ENCODE measurements around the gene PCDHGB2. TPM values are rescaled to one million over a fixed set of nuclear protein-coding genes. Genes with fewer than 3 reads are reported as not detected.
"Not testable (repeated sequence)": the region's sequence is repeated elsewhere in the genome, so short reads cannot be mapped to it uniquely, and the experiment has no call there.

The PCDHGB2 gene
- total RNA-seq, 2 donors from 2014 or later, result 0.47 to 0.76 TPM

DNA sequence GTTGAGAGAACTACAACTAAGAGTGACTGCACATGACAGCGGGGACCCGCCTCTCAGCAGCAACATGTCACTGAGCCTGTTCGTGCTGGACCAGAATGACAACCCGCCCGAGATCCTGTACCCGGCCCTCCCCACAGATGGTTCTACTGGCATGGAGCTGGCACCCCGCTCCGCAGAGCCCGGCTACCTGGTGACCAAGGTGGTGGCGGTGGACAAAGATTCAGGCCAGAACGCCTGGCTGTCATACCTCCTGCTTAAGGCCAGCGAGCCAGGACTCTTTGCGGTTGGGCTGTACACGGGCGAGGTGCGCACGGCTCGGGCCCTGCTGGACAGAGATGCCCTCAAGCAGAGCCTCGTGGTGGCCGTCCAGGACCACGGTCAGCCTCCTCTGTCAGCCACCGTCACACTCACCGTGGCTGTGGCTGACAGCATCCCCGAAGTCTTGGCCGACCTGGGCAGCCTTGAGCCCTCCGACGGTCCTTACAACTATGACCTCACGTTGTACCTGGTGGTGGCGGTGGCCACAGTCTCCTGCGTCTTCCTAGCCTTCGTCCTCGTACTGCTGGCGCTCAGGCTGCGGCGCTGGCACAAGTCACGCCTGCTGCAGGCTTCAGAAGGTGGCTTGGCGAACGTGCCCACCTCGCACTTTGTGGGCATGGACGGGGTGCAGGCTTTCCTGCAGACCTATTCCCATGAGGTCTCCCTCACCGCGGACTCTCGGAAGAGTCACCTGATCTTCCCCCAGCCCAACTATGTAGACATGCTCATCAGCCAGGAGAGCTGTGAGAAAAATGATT lies 24.9 kb downstream of the PCDHGB2 start:
- peaks cover 43 to 59% of the 10 kb centered on the region in 2 donors for H3K27me3 Mint-ChIP-seq
- DNase-seq (ENCODE audit: low spot score) (no peak), ATAC-seq (no peak)
- peaks cover 9% of the 10 kb centered on the region for H3K36me3 Mint-ChIP-seq
- H3K9me3 Mint-ChIP-seq, result no peaks in the 10 kb centered on the region
- no peak overlapping the region for H3K27ac Mint-ChIP-seq
- H3K4me1 Mint-ChIP-seq (ENCODE audit: low read depth in 2 of 2), result no peaks in the 10 kb centered on the region
- H3K4me3 Mint-ChIP-seq, result no peak overlapping the region

DNA sequence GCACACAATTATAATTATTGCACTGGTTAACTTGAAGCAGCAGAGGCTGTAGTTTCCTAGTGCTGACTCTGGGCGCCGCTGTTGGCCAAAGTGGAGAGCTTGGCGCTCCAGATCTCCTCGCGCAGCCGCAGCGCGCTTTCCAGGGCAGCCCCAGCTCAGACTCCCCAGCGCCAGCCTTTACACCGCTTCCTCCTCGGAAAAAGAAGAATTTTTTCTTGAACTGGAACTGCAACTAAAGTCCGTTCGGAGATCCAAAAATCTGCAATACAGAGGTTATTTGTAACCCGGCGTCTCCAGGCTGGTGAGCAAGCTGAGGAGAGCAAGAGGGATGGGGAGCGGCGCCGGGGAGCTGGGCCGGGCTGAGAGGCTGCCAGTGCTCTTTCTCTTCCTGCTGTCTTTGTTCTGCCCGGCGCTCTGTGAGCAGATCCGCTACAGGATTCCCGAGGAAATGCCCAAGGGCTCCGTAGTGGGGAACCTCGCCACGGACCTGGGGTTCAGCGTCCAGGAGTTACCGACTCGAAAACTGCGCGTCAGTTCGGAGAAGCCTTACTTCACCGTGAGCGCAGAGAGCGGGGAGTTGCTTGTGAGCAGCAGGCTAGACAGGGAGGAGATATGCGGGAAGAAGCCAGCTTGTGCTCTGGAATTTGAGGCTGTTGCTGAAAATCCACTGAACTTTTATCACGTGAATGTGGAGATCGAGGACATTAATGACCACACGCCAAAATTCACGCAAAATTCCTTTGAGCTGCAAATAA lies 27.9 kb downstream of the PCDHGB2 start, which contains the start of gene PCDHGB4:
PCDHGB4 (plus strand) TSS at position 142 of the 755 bp plus-strand sequence; CDS start at position 329, 187 bp downstream.
- H3K4me3 Mint-ChIP-seq, result peak within 1 kb of the TSS; percentile 63
- peak; percentile 78 to 84 for ATAC-seq

DNA sequence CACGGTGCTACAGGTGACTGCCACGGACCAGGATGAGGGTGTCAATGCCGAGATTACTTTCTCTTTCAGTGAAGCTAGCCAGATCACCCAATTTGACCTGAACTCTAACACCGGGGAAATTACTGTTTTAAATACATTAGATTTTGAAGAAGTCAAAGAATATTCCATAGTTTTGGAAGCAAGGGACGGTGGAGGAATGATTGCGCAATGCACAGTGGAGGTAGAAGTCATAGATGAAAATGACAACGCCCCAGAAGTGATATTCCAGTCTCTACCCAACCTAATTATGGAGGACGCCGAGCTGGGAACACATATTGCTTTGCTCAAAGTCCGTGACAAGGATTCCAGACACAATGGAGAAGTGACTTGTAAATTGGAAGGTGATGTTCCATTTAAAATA lies 28.9 kb downstream of the PCDHGB2 start:
- peaks cover 0 to 4% of the 10 kb centered on the region in 2 donors for H3K4me1 Mint-ChIP-seq (ENCODE audit: low read depth in 2 of 2)
- peaks cover 39 to 71% of the 10 kb centered on the region in 2 donors for H3K27me3 Mint-ChIP-seq
- no peak overlapping the region for H3K4me3 Mint-ChIP-seq
- peaks cover 14% of the 10 kb centered on the region for H3K36me3 Mint-ChIP-seq
- no peak overlapping the region for H3K27ac Mint-ChIP-seq
- no peaks in the 10 kb centered on the region for H3K9me3 Mint-ChIP-seq
- DNase-seq (ENCODE audit: low spot score) (no peak), ATAC-seq (no peak)

More for the DNA sequence above, 27.9 kb downstream of the PCDHGB2 start, which contains the start of gene PCDHGB4:
- H3K27me3 Mint-ChIP-seq, result peaks cover 42 to 74% of the 10 kb centered on the region in 2 donors
- peaks cover 14% of the 10 kb centered on the region for H3K36me3 Mint-ChIP-seq
- not testable (repeated sequence) for H3K4me1 Mint-ChIP-seq (ENCODE audit: low read depth in 2 of 2); H3K9me3 Mint-ChIP-seq; H3K27ac Mint-ChIP-seq; DNase-seq (ENCODE audit: low spot score)

DNA sequence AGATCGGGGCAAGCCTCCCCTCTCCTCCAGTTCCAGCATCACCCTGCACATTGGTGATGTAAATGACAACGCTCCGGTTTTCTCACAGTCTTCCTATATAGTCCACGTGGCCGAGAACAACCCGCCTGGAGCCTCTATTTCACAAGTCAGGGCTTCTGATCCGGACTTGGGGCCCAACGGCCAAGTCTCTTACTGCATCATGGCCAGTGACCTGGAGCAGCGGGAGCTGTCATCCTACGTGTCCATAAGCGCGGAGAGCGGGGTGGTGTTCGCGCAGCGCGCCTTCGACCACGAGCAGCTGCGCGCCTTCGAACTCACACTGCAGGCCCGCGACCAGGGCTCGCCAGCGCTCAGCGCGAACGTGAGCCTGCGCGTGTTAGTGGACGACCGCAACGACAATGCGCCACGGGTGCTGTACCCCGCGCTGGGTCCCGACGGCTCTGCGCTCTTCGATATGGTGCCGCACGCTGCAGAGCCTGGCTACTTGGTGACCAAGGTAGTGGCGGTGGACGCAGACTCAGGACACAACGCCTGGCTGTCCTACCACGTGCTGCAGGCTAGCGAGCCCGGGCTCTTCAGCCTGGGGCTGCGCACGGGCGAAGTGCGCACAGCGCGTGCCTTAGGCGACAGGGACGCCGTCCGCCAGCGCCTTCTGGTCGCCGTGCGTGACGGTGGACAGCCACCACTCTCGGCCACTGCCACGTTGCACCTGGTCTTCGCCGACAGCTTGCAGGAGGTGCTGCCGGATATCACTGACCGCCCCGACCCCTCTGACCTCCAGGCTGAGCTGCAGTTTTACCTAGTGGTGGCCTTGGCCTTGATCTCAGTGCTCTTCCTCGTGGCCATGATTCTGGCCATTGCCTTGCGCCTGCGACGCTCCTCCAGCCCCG lies 29.6 kb downstream of the PCDHGB2 start:
- no peak overlapping the region for H3K27ac Mint-ChIP-seq
- no peak for ATAC-seq
- H3K4me3 Mint-ChIP-seq, result no peak overlapping the region
- H3K4me1 Mint-ChIP-seq (ENCODE audit: low read depth in 2 of 2), result peaks cover 0 to 4% of the 10 kb centered on the region in 2 donors
- peaks cover 43 to 74% of the 10 kb centered on the region in 2 donors for H3K27me3 Mint-ChIP-seq
- no peaks in the 10 kb centered on the region for H3K9me3 Mint-ChIP-seq
- peaks cover 19% of the 10 kb centered on the region for H3K36me3 Mint-ChIP-seq
- no peak for DNase-seq (ENCODE audit: low spot score)

DNA sequence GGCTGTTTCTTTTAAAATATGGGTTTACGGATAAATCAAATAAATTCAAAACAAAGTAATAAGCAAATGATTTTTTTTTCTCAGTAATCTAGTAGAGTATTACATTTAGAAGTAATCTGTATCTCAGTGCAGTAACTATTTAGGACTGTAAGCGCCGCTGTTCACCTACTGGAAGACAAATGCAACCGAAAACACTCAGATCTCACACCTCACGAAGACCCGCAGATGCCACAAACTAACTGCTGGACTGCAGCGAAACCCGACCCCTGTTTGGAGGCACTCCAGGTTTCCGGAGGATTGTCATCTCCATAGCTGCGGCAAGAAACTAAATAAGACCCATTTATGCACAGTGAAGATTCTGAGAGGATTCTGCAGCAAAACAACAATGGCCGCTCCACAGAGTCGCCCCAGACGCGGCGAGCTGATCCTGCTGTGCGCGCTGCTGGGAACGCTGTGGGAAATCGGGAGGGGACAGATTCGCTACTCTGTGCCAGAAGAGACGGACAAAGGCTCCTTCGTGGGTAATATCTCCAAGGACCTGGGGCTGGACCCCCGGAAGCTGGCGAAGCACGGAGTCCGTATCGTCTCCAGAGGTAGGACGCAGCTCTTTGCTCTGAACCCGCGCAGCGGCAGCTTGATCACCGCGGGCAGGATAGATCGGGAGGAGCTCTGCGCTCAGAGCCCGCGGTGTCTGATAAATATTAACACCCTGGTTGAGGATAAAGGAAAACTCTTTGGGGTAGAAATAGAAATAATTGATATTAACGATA lies 32.8 kb downstream of the PCDHGB2 start, which contains the start of gene PCDHGA8:
PCDHGA8 (plus strand) TSS at position 205 of the 770 bp plus-strand sequence; CDS start at position 386, 181 bp downstream.
- H3K27ac Mint-ChIP-seq, result no peak within 1 kb of the TSS
- ATAC-seq (no peak), DNase-seq (ENCODE audit: low spot score) (no peak)
- H3K4me1 Mint-ChIP-seq (ENCODE audit: low read depth in 2 of 2), result peaks cover 0 to 4% of the 10 kb centered on the region in 2 donors
- peaks cover 41 to 70% of the 10 kb centered on the region in 2 donors for H3K27me3 Mint-ChIP-seq
- H3K9me3 Mint-ChIP-seq, result no peaks in the 10 kb centered on the region
- peaks cover 24% of the 10 kb centered on the region for H3K36me3 Mint-ChIP-seq
- H3K4me3 Mint-ChIP-seq, result no peak within 1 kb of the TSS

DNA sequence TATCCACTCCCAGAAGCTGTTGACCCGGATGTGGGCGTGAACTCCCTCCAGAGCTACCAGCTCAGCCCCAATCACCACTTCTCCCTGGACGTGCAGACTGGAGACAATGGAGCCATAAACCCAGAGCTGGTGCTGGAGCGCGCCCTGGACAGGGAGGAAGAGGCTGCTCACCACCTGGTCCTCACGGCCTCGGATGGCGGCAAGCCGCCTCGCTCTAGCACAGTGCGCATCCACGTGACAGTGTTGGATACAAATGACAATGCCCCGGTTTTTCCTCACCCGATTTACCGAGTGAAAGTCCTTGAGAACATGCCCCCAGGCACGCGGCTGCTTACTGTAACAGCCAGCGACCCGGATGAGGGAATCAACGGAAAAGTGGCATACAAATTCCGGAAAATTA lies 33.5 kb downstream of the PCDHGB2 start:
- peaks cover 40 to 68% of the 10 kb centered on the region in 2 donors for H3K27me3 Mint-ChIP-seq
- ATAC-seq, result no peak
- H3K9me3 Mint-ChIP-seq, result no peaks in the 10 kb centered on the region
- peaks cover 23% of the 10 kb centered on the region for H3K36me3 Mint-ChIP-seq
- H3K4me1 Mint-ChIP-seq (ENCODE audit: low read depth in 2 of 2), result peaks cover 0 to 4% of the 10 kb centered on the region in 2 donors
- H3K27ac Mint-ChIP-seq, result no peak overlapping the region
- no peak for DNase-seq (ENCODE audit: low spot score)
- H3K4me3 Mint-ChIP-seq, result no peak overlapping the region

DNA sequence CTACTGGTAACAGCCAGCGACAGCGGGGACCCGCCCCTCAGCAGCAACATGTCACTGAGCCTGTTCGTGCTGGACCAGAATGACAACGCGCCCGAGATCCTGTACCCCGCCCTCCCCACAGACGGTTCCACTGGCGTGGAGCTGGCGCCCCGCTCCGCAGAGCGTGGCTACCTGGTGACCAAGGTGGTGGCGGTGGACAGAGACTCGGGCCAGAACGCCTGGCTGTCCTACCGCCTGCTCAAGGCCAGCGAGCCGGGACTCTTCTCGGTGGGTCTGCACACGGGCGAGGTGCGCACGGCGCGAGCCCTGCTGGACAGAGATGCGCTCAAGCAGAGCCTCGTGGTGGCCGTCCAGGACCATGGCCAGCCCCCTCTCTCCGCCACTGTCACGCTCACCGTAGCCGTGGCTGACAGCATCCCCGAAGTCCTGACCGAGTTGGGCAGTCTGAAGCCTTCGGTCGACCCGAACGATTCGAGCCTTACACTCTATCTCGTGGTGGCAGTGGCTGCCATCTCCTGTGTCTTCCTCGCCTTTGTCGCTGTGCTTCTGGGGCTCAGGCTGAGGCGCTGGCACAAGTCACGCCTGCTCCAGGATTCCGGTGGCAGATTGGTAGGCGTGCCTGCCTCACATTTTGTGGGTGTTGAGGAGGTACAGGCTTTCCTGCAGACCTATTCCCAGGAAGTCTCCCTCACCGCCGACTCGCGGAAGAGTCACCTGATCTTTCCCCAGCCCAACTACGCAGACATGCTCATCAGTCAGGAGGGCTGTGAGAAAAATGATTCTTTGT lies 34.8 kb downstream of the PCDHGB2 start:
- H3K4me3 Mint-ChIP-seq; DNase-seq (ENCODE audit: low spot score); H3K9me3 Mint-ChIP-seq; H3K4me1 Mint-ChIP-seq (ENCODE audit: low read depth in 2 of 2); H3K27ac Mint-ChIP-seq; ATAC-seq: not testable (repeated sequence)
- peaks cover 16% of the 10 kb centered on the region for H3K36me3 Mint-ChIP-seq
- peaks cover 39 to 69% of the 10 kb centered on the region in 2 donors for H3K27me3 Mint-ChIP-seq

DNA sequence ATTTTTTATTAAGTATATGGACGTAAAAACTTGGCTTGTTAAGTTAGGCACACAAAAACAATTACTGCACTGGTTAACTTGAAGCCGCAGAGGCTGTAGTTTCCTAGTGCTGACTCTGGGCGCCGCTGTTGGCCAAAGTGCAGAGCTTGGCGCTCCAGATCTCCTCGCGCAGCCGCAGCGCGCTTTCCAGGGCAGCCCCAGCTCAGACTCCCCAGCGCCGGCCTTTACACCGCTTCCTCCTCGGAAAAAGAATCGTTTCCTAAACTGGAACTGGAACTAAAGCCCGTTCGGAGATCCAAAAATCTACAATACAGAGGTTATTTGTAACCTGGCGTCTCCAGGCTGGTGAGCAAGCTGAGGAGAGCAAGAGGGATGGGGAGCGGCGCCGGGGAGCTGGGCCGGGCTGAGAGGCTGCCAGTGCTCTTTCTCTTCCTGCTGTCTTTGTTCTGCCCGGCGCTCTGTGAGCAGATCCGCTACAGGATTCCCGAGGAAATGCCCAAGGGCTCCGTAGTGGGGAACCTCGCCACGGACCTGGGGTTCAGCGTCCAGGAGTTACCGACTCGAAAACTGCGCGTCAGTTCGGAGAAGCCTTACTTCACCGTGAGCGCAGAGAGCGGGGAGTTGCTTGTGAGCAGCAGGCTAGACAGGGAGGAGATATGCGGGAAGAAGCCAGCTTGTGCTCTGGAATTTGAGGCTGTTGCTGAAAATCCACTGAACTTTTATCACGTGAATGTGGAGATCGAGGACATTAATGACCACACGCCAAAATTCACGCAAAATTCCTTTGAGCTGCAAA lies 38.2 kb downstream of the PCDHGB2 start, which contains the start of gene PCDHGB5:
PCDHGB5 (plus strand) TSS at position 192 of the 796 bp plus-strand sequence; CDS start at position 373, 181 bp downstream.
- H3K27ac Mint-ChIP-seq; H3K9me3 Mint-ChIP-seq; DNase-seq (ENCODE audit: low spot score); H3K4me1 Mint-ChIP-seq (ENCODE audit: low read depth in 2 of 2): not testable (repeated sequence)
- peaks cover 38 to 57% of the 10 kb centered on the region in 2 donors for H3K27me3 Mint-ChIP-seq
- peak; percentile 89 to 92 for ATAC-seq
- peaks cover 17% of the 10 kb centered on the region for H3K36me3 Mint-ChIP-seq
- H3K4me3 Mint-ChIP-seq, result peak within 1 kb of the TSS; percentile 34

DNA sequence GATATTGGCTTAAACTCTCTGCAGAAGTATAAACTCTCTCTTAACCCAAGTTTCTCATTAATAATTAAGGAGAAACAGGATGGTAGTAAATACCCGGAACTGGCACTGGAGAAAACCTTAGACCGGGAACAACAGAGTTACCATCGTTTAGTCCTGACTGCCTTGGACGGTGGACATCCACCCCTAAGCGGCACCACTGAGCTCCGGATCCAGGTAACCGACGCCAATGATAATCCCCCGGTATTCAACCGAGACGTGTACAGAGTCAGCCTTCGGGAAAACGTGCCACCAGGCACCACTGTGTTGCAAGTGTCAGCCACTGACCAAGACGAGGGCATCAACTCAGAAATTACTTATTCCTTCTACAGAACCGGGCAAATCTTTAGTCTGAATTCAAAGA lies 38.8 kb downstream of the PCDHGB2 start:
- Mint-ChIP-seq H3K9me3 (peaks cover 4% of the 10 kb centered on the region), H3K27me3 (peaks cover 36 to 55% of the 10 kb centered on the region in 2 donors), H3K4me1 (ENCODE audit: low read depth in 2 of 2) (peaks cover 6 to 10% of the 10 kb centered on the region in 2 donors), H3K4me3 (peak overlapping the region; percentile 15), H3K27ac (no peak overlapping the region), H3K36me3 (peaks cover 17% of the 10 kb centered on the region)
- DNase-seq (ENCODE audit: low spot score), result no peak
- ATAC-seq, result no peak

DNA sequence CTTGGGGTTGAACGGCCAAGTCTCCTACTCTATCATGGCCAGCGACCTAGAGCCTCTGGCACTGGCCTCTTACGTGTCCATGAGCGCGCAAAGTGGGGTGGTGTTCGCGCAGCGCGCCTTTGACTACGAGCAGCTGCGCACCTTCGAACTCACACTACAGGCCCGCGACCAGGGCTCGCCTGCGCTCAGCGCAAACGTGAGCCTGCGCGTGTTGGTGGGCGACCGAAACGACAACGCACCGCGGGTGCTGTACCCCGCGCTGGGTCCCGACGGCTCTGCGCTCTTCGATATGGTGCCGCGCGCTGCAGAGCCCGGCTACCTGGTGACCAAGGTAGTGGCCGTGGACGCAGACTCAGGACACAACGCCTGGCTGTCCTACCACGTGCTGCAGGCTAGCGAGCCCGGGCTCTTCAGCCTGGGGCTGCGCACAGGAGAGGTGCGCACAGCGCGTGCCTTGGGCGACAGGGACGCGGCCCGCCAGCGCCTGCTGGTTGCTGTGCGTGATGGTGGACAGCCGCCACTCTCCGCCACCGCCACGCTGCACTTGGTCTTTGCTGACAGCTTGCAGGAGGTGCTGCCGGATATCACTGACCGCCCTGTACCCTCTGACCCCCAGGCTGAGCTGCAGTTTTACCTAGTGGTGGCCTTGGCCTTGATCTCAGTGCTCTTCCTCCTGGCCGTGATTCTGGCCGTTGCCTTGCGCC lies 39.9 kb downstream of the PCDHGB2 start:
- Mint-ChIP-seq H3K27me3 (peaks cover 38 to 56% of the 10 kb centered on the region in 2 donors), H3K36me3 (peaks cover 12% of the 10 kb centered on the region), H3K27ac (no peak overlapping the region), H3K4me3 (peak overlapping the region; percentile 12), H3K4me1 (ENCODE audit: low read depth in 2 of 2) (peaks cover 6 to 10% of the 10 kb centered on the region in 2 donors), H3K9me3 (peaks cover 4% of the 10 kb centered on the region)
- no peak for ATAC-seq
- DNase-seq (ENCODE audit: low spot score), result no peak
